LNCAP (cell line): Measurements from ENCODE around the gene MDP1.

Source experiments
- TF ChIP-seq, protein P1 (sequence below): fragments of 450-650 bp; IDR thresholded peaks from 2 replicates; pipeline ENCODE4 v1.5.1; 2017; ENCODE audit warnings: mild to moderate bottlenecking

MDP1 gene

DNA sequence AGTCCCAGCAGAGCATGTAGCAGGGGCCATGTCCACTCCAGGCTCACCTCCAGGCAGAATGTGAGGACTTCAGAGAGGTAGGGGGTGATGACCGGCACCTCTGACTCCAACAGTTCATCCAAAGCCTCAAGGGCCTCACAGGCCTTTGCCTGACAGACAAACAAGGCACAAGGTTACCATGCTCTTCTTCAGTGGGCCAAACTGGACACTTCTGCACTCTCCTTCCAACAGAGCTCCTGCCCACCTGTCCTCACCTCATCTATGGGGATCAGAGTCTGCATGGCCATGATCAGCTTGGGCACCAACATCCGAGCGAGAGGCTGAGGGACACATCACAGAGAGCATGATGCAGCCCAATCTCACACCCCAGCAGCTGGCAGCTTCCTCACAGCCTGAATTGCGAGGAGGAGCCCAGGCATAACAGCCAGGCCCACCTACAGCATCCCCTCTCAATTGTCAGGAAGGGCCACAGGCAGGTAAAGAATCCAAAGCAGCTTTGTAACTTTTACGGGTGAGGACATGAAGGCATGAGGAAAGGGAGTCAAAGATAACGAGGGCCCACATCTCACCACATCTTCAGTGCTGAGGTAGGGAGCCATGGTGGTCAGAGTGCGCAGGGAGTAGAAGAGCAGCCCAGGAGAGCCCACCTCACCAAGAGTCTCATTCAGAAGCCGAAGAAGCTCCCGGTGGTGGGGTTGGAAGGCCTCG lies 28.9 kb downstream of the MDP1 start:
- TF ChIP-seq, protein P1, sequence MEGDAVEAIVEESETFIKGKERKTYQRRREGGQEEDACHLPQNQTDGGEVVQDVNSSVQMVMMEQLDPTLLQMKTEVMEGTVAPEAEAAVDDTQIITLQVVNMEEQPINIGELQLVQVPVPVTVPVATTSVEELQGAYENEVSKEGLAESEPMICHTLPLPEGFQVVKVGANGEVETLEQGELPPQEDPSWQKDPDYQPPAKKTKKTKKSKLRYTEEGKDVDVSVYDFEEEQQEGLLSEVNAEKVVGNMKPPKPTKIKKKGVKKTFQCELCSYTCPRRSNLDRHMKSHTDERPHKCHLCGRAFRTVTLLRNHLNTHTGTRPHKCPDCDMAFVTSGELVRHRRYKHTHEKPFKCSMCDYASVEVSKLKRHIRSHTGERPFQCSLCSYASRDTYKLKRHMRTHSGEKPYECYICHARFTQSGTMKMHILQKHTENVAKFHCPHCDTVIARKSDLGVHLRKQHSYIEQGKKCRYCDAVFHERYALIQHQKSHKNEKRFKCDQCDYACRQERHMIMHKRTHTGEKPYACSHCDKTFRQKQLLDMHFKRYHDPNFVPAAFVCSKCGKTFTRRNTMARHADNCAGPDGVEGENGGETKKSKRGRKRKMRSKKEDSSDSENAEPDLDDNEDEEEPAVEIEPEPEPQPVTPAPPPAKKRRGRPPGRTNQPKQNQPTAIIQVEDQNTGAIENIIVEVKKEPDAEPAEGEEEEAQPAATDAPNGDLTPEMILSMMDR = no peak

DNA sequence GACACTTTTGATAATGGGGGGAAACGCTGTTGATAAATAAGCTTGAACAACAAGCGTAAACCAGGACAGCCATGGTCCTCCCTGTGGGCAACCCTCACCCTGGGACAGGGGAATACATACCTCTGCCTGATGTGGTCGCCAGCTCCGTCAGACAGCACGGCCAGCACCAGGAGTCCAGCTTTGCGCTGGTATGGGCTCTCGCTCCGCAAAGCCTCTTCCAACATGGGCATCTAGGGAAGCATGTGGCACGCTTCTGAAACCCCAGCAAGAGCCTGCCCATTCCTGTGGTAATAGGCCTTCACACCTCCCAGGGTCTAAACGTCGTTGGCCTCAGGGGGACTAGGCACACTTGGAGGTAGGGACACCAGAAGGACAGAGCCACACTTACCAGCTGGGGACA lies 30.1 kb downstream of the MDP1 start:
- TF ChIP-seq, protein P1 = no peak

DNA sequence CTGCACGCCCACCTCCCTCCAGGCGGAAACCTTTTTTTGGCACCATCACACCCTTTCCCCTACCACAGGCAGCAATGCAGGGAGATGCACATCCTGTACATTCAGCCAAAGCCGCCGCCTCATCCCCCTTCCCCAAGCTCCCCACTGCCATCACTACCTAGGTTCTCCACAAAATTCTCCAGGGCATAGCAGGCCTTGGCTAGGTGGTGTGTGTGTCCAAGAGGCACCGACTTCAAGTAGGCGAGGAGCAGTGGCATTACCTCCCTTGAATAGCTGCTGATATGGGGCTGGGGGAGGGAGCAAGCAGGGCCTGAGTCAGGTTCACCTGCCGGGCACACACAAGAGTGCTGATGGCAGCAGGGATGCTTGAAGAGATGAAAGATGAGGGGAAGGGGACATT lies 30.8 kb downstream of the MDP1 start:
- TF ChIP-seq, protein P1 = no peak

DNA sequence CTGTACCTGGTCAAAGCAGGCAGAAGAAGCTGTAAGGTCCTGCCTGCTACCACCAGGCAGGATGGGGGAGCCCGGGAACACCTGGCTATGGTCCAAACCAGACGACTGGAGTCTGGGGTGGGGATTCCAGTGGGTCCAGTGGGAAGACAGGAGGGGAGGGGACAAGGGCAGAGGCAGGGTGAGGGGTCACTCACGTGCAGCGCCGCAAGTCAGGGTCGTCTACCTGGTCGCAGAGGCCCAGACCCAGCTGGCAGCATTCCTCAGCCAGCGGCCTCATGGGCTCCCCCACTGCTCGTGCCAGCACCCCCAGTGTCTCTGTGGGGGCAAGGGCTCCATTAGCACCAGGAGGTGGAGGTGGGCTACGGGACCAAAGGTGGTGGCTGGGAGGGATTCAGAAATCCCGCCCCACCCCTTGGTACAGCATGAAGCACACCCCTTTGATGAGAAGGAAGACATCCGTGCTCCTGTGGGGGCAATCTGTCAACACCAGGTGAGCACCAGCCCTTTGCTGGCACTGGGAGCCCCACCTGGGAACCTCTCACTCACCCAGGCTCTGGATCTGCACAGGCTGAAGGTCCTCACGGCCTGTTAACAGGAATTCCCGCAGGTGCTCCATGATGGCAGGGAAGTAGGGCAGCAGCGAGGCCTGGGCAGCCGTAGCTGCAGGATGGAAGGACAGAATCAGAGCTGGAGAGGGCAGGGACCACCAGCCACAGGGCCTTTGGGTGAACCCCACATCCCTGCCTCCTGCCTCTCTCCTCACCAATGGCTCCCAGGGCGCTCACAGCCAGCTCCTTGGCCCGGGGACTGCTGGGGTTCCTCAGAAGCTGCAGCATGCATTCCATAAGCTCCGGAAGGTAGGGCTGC lies 31.5 kb downstream of the MDP1 start:
- TF ChIP-seq, protein P1 = no peak

DNA sequence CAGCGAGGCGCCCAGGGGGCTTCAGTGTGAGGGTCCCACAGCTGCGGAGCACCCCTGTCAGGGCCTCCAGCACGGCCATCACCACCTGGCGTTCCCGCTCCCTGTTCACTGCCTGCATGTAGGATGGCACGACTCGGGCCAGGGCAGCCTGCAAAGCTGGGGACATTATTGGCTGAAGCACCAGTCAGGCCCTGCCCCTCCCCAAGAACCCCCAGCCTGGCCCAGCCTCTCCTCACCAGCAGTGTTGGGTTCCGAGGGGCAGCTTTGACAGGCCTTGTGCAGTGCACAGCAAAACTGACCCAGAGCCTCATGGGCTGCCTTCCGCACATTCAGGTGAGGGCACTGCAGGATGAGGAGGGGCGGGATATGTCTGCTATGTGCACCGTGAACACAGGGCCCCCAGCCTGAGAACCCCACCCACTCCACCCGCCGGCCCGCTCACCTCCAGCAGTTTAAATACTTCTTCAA lies 32.8 kb downstream of the MDP1 start:
- TF ChIP-seq, protein P1 = no peak

DNA sequence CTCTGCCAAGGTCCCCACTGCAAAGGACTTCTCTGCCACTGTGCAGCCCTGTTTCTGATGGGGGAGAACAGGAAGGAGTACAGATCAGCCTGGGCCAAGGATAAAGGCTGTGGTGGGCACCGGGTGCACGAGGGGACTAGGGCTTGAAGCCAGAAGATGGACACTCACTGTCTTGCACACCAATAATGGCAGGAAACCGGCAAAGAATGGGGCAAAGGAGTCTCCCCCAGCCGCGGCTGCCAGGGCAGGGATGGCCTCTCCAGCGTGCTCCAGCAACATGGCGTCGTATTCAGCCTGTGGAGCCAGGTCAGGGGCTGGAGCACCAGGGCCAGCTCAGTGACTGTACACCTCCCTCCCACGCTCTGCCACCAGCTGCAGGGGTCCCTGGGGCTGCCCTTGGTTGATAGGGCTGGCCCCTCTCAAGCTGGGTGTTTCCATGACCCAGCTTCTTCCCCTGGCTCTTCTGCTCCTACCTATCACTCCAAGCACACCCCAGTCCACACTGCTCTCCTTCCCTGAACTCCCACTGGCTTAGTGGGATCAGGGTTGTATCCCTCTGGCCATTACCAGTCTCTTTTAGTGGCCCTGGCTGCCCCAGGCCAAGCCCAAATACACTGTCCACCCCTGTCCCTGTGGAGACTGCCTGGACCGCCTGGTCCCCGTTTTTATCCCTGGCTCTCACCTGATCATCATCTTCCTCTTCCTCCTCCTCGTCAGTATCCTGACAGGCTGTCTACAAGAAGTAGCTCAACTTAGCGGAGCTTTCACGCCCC lies 33.6 kb downstream of the MDP1 start:
- TF ChIP-seq, protein P1 = no peak

DNA sequence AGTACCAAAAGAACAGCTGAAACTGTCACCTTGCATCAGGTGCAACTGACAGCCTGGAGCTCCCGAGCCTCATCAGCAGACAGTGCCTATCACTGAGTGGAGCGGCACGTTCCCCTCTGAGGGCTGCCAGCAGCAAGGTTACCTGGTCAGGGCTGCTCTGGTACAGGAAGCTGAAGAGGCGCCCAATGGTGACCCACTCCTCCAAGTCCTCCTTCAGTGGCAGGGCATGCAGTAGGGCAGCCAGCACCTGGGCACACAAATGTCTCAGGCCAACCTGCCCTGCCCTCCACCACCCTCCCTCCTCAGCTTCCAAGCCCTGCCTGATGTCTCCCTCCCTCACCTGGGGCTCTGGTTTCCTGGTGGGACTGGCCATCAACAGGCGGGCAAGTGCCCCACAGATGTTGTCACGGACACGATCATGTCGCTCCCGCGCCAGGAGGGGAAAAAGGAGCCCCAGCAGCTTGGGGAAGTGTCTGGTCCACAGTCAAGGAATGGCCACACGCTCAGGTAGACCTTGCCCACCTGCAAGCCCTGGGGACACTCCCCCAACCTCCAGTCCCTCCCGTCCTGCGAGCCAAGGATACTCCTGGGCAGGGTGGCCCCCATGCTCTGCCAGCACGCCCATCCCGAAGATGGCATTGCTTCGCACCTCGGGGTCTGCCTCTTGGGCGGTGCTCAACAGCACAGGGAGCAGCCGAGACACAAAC lies 34.3 kb downstream of the MDP1 start:
- TF ChIP-seq, protein P1 = no peak
